Activated CD8-positive, alpha-beta T cell treated with anti-CD3 and anti-CD28 coated beads for 36 hours (primary cell): Measurements from ENCODE around the gene GPX3. TPM values are rescaled to one million over a fixed set of nuclear protein-coding genes. Genes with fewer than 3 reads are reported as not detected.

Experiments used
- ATAC-seq: fragments of 200-7000 bp; cut with Tn5 transposase; one replicate; pipeline ENCODE4 v1.10.0; 2021; ENCODE audit warnings: mild to moderate bottlenecking, moderate library complexity
- CTCF ChIA-PET: fragments of 350-600 bp; sonication (Branson Sonifier 250); formaldehyde crosslinking; loops from one replicate; lab custom pipeline; 2021; ENCODE audit warnings: antibody characterized with exemption; lab: Charles Lee
- POLR2A ChIA-PET: fragments of 350-600 bp; sonication (Branson Sonifier 250); formaldehyde crosslinking; loops from one replicate; lab custom pipeline; 2021; ENCODE audit warnings: antibody characterized with exemption; lab: Charles Lee
- DNase-seq: peaks from one replicate; pipeline ENCODE4 v3.0.0-alpha.2; 2020
- H3K27ac Mint-ChIP-seq: one replicate; pipeline ENCODE4 v1.8.0; 2021; ENCODE audit warnings: mild to moderate bottlenecking, mixed read lengths
- H3K27me3 Mint-ChIP-seq: one replicate; pipeline ENCODE4 v1.8.0; 2021; ENCODE audit warnings: mixed read lengths
- H3K36me3 Mint-ChIP-seq: one replicate; pipeline ENCODE4 v1.8.0; 2021; ENCODE audit warnings: low read depth, mixed read lengths
- H3K4me1 Mint-ChIP-seq: one replicate; pipeline ENCODE4 v1.8.0; 2021; ENCODE audit warnings: low read depth, mixed read lengths
- H3K4me3 Mint-ChIP-seq: one replicate; pipeline ENCODE4 v1.8.0; 2021; ENCODE audit warnings: mild to moderate bottlenecking, moderate library complexity, mixed read lengths
- H3K9me3 Mint-ChIP-seq: one replicate; pipeline ENCODE4 v1.8.0; 2021; ENCODE audit warnings: mixed read lengths
- CTCF ChIP-seq: fragments of 200-600 bp; IDR thresholded peaks from one replicate; pipeline ENCODE4 v1.8.0; 2022; ENCODE audit warnings: antibody characterized with exemption, mild to moderate bottlenecking
- intact Hi-C: fragments of 100-400 bp; cut with micrococcal nuclease; formaldehyde crosslinking; loops from one replicate; pipeline ENCODE4 v1.10.0; 2022
- total RNA-seq, 2 experiments: library from RNA; stranded (reverse); gene quantifications; one replicate each; pipeline ENCODE4 v1.2.3, GENCODE V29; 2021

Gene GPX3
- total RNA-seq, 2 experiments from 2014 or later, result not detected

- CTCF ChIA-PET, result interaction anchor here (3.6 to 16.1 kb wide), 2 partner anchors 8 to 55 kb away, joined by 24 to 478 read pairs; no protein-coding TSS in a partner anchor
- H3K36me3 Mint-ChIP-seq, result peaks cover 70% of the 10 kb centered on the region
- POLR2A ChIA-PET, result interaction anchor here (0.8 kb wide), 1 partner anchor 32 kb away, joined by 3 read pairs; no protein-coding TSS in a partner anchor
- ATAC-seq (no peak), DNase-seq (no peak)
- H3K4me1 Mint-ChIP-seq, result peaks cover 45% of the 10 kb centered on the region
- H3K4me3 Mint-ChIP-seq, result no peak overlapping the region
- no peaks in the 10 kb centered on the region for H3K27me3 Mint-ChIP-seq
- intact Hi-C loops, result no loop called here
- H3K9me3 Mint-ChIP-seq, result no peaks in the 10 kb centered on the region
- H3K27ac Mint-ChIP-seq, result no peak overlapping the region
- no peak for TF ChIP-seq CTCF
These were observed 36.3 kb downstream of the GPX3 start for GRCh38 chr5:151056379-151057325.

- POLR2A ChIA-PET, result interaction anchor here (0.7 to 1.6 kb wide), 6 partner anchors 10 to 57 kb away, joined by 3 to 4 read pairs (median 3); no protein-coding TSS in a partner anchor
- H3K4me3 Mint-ChIP-seq, result no peak overlapping the region
- no peak for DNase-seq
- no peaks in the 10 kb centered on the region for H3K9me3 Mint-ChIP-seq
- no peak for TF ChIP-seq CTCF
- peaks cover 47% of the 10 kb centered on the region for H3K4me1 Mint-ChIP-seq
- intact Hi-C loops, result no loop called here
- no peaks in the 10 kb centered on the region for H3K27me3 Mint-ChIP-seq
- CTCF ChIA-PET, result interaction anchor here (1.0 to 16.1 kb wide), 6 partner anchors 10 to 166 kb away, joined by 3 to 478 read pairs (median 4); partner anchors contain the start of gene CCDC69
- no peak overlapping the region for H3K27ac Mint-ChIP-seq
- no peak for ATAC-seq
- H3K36me3 Mint-ChIP-seq, result peaks cover 77% of the 10 kb centered on the region
These were observed 37.9 kb downstream of the GPX3 start for GRCh38 chr5:151058301-151058700.

GRCh38 chr5:151058891-151059489, 38.6 kb downstream of the GPX3 start:
- DNase-seq, result no peak
- ChIA-PET POLR2A (interaction anchor here (0.8 to 1.6 kb wide), 6 partner anchors 9 to 39 kb away, joined by 3 to 4 read pairs (median 3); partner anchors contain the start of gene TNIP1), CTCF (interaction anchor here (1.0 to 16.1 kb wide), 6 partner anchors 9 to 106 kb away, joined by 3 to 478 read pairs (median 4); no protein-coding TSS in a partner anchor)

GRCh38 chr5:151060742-151061141, 40.4 kb downstream of the GPX3 start:
- Mint-ChIP-seq H3K4me3 (no peak overlapping the region), H3K4me1 (peaks cover 71% of the 10 kb centered on the region)
- CTCF ChIA-PET, result interaction anchor here (0.6 to 16.1 kb wide), 8 partner anchors 9 to 178 kb away, joined by 3 to 478 read pairs (median 4); no protein-coding TSS in a partner anchor

More at GRCh38 chr5:151058891-151059489, 38.6 kb downstream of the GPX3 start:
- Mint-ChIP-seq H3K27me3 (no peaks in the 10 kb centered on the region), H3K9me3 (no peaks in the 10 kb centered on the region), H3K27ac (peak overlapping the region; percentile 81), H3K36me3 (peaks cover 78% of the 10 kb centered on the region), H3K4me1 (peaks cover 54% of the 10 kb centered on the region), H3K4me3 (peak overlapping the region; percentile 17)
- ATAC-seq, result no peak
- intact Hi-C loops, result no loop called here
- no peak for TF ChIP-seq CTCF

More at GRCh38 chr5:151060742-151061141, 40.4 kb downstream of the GPX3 start:
- Mint-ChIP-seq H3K36me3 (peaks cover 72% of the 10 kb centered on the region), H3K27me3 (no peaks in the 10 kb centered on the region), H3K27ac (peak overlapping the region; percentile 81), H3K9me3 (no peaks in the 10 kb centered on the region)
- ATAC-seq (no peak), DNase-seq (no peak)
- POLR2A ChIA-PET, result interaction anchor here (0.6 to 2.1 kb wide), 6 partner anchors 11 to 57 kb away, joined by 3 to 7 read pairs (median 3); no protein-coding TSS in a partner anchor
- no peak for TF ChIP-seq CTCF
- intact Hi-C loops, result no loop called here
